Measurements from ENCODE around the gene DGKH.
"Not testable (repeated sequence)": the region's sequence is repeated elsewhere in the genome, so short reads cannot be mapped to it uniquely, and the experiment has no call there.

DGKH gene

DNA sequence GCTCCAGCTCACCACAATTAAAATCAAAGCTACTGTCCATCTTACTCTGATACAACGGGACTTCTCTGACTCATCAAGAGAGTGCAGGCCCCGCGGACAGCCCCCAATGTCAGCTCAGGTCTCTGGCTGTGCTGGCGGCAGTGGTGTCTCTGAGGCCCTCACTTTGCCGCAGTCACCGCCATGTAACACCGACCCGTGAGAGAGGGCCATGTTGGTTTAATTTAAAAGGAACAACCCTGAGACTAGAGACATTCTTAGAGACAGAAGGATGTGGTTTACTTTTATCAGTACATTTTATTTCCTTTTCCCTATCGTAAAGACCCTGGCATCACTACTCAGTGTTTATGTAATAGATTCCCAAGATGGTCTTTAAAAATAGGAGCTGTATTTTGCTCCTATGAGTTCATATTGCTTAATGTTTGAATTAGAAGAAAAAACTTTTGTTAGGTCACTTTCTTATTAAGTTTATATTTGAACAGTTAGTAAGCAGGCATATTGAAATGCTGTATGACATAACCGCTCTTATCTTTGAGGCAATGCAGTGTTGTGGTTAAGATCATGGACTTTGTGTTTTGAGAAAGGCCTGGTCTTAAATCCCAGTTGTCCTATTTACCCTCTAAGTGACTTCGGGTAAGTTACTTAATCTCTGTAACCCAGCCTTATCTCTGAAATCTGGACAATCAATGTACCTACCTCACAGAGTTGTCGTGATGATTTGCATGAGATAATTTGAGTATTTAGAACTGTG, 23.4 kb downstream of the DGKH start:
- no peak for DNase-seq (ENCODE audit: low spot score)

DNA sequence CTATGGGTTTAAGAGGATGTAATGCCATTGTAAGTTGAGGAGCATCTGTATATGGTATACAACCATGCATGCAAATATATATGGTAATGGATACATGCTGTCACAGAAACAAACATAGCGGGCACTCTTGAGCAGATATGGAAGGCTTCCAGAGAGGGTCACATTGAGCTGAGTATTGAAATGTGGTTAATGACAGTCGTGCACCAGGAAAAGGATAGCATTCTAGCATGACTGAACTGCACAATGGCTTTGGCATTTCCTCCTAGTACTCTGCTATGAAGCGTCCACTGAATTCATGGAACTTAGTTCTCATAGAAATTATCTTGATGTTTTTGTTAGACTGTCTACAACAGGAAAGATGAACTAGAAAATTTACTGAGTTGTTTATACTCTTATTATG, 25.2 kb downstream of the DGKH start:
- peak; percentile 23 for DNase-seq (ENCODE audit: low spot score)

DNA sequence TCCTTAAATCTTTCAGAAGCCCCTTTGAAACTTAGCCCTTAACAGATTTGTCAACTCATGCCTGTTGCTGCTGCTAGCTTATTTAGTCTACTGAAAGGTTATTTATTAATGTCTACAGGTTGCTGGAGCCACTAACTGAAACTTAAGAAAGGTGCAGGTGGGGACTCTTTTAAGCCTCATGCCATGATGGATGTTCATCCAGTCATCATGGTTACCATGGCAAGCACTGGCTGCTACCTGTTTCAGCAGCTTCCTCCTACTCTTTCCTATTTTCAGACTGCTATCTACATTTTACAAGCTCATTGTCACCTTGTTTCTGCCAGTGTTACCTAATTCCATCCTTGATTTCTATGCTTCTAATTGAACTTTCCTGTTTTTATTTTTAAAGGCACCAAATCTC, 27.1 kb downstream of the DGKH start:
- DNase-seq (ENCODE audit: low spot score): peak; percentile 29

DNA sequence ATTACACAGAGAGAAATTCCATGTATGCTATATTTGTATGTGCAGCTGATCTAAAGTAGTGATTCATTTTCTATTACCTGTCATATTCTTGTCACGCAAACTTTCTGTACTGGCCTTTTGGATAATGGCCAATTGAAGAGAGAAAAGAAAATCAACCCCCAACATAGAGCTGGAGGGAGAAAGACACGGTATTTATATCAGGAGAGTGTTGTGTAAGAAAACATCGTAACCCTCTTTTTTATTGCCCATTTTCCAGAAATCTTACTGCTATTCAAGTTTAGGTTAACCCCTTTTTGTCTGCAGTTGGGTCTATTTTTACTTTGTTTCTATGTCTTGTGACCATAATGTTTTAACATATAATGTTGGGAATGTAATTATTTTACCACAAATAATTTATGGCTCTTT, 27.9 kb downstream of the DGKH start:
- no peak for DNase-seq (ENCODE audit: low spot score)

DNA sequence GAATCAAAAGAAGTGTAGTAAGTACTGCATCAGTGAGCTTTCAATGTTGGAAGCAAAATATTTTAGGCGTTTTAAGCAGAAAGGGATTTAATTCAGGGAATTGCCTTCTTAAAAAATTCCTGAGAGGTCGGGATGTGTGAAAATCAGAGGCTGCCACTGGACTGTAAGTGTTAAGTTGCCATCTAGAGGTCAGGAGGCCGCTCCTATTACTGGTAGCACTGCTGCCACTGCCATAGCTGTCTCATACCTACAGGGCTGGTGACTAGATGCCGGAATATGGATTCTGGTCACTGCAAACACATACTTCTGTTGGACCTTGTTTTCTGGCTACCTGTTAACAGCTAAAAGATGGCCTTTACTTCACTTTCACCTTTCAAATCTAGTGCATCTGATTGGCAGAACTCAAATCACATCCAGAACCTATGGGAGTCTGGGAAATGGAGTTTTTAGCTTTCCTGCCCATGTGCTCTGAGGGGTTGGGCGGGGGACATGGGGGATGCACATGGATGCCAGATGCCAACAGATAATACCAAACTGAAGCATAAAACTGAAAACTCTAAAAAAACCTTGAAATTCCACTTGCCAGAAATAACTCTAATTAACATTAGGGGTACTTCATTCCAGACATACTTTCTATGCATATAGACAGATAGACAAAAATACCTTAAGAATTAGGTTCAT, 29.8 kb downstream of the DGKH start:
- DNase-seq (ENCODE audit: low spot score): no peak

DNA sequence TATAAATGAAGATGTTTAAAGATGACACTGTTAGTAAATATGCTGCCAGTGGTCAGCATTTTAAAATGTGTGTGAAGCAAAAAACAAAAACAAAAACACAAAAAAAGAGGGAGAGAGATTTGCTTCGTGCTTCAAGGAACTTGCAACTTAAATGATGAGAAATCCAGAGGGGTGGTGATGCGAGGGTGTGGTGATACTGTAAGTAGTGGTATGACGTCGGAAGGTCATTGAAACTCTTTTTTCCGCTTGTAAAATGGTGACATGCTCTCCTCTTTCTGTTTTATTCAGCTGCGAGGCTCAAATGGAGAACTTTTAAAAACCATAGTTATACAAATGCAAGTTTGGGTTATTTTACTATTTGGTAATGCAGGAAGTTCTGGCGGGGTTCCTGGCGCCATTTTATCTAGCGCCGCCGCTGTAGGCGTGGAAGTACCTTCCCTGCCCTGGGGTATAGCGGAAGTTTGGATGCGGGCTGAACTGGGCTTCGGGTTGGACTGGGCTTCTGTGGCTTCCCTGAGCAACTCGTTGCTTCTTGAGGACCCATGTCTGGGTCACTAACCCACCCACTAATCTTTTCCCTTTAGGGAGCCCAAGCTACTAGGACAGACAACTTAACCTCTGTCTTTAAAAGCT, 34.8 kb downstream of the DGKH start:
- no peak for DNase-seq (ENCODE audit: low spot score)

DNA sequence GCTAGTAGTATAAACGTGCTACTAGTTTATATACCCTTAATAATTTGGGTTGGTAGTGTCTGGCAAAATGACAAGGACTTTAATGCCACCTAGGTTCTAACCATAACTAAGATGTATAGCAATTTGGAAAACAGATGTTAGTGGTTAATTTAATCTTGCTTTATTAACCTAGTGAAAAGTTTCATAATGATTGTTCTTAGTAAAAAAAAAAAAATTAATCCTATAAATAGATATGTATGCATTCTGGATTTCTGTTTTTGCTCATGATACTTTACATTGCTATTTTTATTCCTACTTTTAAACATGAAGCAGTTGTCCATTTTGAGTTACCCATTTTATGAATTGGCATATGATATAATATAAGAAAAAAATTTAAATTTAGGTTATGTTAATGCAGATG, 36.3 kb downstream of the DGKH start:
- no peak for DNase-seq (ENCODE audit: low spot score)

DNA sequence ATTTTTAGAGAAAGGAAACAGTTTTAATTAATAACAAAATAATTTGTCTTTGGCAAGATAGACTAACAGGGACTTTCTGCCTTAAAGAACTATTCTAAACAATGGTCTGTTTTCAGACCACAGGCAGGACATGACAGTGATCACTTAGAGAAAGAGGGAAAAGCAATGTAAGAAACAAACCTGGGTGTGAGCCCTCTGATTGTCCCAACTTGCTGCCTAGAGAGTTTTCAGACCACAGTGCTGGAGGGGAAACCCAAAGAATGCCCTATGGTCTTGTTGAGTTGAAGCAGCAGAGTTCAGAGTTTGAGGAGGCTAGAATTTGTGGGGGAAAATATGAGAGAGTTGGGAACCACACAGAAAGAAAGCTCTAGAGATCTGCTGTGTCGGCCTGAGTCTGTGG, 38.1 kb downstream of the DGKH start:
- no peak for DNase-seq (ENCODE audit: low spot score)

DNA sequence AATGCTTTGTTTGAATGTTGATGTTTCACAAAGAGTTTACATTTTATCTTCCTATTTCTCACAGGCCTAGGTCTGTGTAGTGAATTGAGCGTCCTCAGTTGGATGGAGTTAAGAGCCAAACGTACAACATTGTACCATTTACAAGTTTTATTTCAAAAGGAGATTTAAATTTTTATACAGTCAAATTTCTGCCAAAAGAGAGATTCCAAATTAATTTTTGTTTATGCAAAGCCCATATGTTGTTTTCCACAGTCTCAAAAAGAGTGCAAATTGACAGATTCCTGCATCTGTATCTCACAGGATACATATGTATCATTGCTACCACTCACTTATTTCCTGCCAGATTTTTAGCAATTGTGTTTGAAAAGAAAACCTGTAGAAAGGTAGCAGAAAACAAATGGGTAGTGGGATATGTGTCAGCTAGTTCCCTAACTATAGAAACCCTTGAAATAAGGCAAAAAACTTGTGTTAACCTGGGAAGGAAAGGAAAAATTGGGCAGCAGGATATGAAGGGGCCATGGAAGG, 46.1 kb downstream of the DGKH start:
- DNase-seq (ENCODE audit: low spot score): no peak

DNA sequence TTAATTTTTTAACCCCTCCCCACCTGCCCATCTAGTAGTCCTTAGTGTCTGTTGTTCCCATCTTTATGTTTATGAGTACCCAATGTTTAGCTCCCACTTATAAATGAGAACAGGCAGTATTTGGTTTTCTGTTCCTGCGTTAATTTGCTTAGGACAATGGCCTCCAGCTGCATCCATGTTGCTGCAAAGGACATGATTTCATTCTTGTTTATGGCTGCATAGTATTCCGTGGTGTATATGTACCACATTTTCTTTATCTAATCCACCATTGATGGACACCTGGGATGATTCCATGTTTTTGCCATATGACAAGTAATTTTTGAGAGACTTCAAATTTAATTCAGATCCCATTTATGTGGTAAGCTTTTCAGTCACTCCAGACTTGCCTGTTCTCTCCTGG, 47.8 kb downstream of the DGKH start:
- not testable (repeated sequence) for DNase-seq (ENCODE audit: low spot score)

DNA sequence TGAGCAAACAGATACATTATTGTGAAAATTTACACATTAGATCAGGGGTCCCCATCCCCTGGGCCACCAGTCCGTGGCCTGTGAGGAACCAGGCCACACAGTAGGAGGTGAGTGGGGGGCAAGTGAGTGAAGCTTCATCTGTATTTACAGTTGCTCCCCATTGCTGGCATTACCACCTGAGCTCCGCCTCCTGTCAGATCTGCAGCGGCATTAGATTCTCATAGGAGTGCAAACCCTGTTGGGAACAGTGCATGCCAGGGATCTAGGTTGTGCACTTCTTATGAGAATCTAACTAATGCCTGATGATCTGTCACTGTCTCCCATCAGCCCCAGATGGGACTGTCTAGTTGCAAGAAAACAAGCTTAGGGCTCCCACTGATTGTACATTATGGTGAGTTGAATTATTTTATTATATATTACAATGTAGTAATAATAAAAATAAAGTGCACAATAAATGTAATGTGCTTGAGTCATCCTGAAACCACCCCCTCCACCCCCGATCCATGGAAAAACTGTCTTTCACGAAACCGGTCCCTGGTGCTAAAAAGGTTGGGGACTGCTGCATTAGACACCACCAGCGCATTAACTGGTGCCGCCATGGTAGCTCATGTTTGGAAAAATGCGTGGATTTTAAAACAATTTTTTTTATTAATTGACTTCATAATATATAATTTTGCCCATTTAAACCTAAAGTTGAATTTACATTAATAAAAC, 51.7 kb downstream of the DGKH start:
- DNase-seq (ENCODE audit: low spot score): no peak

DNA sequence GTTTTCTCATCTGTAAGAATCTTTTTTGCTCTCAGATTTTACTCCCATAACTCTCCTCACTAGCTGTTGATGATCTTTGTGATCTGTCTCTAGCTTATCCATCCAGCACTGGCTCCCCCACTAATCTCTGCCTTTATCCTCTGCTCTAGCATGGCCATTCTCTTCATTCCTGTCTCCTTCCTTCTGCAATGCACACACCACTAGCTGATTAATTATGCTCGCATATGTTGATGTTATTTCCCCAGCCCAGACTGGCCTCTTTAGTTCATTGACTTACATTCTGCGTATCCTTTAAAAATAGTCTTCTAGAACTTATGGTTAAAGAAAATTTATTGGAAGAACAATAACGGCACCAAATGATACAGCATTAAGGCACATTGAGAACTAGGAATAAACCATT, 52.5 kb downstream of the DGKH start:
- no peak for DNase-seq (ENCODE audit: low spot score)

DNA sequence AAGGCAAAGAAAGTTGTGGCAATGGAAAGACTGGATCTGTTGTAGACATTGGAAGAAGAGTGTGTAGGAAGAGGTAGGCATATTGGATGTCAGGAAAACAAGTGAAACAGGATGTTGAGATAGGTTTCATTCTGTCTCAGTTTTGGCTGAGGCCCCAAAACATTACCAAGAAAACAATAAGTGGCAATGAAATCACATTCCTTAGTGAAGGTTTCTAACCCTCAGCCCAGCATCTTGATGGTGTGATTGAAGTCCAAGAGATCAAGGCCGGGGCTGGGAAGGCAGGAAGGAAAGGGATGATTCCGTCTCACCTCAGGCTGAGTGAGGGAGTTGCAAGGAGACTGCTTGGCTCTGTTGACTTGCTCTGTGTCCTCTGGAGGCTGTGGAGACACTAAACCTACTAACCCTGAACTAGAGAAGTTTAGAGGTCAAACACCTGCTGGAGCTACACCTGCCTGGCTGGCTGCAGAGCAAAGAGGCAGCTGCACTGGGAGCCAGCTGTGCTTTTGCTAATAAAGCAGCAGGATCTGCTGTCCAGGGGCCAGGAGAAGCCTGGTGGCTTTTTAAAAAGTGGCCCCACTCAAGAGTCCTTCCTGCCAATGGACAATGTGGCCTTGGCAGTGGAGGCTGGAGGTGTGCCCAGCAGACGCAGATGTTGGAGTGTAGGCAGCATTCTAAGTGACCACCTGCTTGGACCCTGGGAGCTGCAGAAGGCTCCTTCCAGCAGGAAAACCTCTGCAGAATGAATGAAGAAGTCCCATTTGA, 53.6 kb downstream of the DGKH start:
- DNase-seq (ENCODE audit: low spot score): peak; percentile 29

DNA sequence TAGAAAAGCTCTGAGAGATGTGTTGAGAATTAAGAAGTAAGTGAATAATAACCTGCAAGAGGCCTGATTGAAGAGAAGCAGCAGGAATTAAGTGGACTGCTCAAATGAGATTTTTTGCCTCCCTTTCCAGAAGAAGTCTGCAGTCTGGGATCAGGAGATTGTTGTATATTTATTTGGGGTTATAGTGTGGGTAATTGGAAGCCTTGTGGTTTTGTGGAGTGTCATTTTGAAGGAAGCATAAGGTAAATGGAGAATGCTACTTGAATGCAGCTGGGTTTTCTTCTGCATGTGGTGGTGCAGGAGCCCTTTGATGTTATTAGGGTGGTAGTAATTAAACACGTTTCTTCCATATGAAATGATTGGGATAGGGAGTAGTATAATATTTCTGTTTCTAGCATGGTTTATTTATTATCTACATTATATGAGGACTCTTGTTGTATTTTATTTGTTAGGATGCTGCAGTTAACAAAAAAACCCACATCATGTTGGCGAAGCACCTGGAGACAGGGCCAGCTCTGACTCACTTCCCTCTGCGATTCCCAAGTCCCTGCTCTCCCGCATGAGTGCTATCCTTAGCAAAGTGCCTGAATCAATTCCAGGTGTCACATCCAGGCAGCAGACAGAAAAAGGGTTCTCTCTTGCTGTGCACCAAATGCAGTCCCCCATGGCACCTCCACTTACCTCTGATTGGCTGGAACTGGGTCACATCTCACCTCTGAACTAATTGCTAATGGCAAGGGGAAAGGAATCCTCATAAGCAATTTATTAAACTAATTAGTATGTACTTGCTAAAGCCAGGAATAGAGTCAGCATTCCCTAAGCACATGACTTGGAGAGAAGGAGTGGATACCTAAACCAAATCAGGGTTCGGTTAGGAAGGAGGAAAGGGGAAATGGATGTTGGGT, 54.8 kb downstream of the DGKH start:
- DNase-seq (ENCODE audit: low spot score): peak; percentile 77

DNA sequence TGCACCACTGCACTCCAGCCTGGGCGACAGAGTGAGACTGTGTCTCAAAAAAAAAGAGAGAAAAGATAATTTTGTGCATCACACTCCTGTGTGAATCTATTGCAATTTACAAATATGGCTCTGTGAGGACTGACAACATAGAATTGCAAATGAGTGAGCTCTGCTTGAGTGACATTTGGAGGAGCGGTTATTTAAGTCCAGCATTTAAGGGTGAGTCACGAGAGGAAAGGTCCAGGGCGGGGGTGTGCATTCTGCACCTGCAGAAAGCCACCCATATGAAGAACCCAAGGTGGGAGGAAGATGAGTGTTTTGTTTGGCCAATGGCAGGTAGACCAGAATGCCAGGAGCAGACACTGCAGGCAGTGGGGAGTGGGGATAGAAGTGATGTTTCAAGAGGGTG, 58.5 kb downstream of the DGKH start:
- DNase-seq (ENCODE audit: low spot score): peak; percentile 82

DNA sequence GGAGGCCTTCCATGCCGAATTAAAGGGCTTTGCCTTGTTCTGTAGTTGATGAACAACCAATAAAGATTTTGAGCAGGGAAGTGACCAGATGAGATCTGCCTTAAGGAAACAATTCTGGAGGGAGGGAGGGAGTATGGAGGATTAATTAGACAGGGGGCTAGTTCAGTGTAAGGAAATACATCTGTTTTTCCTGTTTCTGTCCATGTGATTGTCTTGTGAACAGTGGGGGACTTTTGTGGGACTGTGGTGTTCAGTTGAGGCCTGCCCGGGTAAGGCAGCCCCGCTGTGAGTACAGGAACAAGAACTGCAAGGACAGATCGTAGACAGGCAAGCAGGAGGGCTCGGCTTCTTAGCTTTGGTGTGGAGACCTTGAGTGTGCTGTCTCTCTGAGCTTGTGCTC, 59.0 kb downstream of the DGKH start:
- DNase-seq (ENCODE audit: low spot score): no peak

DNA sequence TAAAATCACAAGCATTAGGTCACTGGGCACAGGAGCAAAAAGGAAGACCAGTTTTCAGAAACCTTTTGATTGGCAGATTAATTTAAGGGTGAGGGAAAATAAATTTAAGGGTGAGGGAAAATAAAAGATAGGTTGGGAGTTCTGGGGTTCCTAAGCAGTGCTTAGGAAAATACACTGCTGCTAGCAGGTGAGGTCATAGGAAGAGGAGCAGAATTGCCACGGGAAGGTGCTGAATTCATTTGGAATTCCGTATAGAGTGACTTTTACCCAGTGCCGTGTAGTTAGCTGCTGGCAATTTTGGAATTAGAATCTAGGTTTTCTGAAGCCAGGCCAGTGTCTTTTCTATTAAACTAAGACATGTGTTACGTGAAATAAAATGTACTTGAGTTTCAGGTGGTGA, 59.8 kb downstream of the DGKH start:
- DNase-seq (ENCODE audit: low spot score): no peak

DNA sequence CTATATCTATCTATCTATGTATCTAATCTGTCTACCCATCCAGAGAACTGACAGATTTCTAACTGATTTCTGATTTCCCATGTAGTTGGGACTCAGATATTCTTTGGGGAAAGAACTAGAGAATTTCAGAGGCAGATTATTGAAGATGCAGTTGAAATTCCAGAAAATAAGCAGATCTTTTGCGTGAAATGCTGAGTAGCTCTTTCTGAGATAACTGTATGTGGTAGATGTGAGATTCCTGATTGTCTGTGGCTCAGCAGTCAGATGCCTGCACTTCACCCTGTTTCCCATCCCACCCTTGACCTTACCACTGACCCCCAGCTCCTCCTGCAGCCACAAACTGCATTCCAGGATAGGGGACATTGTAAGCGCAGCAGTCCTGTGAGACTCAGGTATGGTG, 61.5 kb downstream of the DGKH start:
- no peak for DNase-seq (ENCODE audit: low spot score)

DNA sequence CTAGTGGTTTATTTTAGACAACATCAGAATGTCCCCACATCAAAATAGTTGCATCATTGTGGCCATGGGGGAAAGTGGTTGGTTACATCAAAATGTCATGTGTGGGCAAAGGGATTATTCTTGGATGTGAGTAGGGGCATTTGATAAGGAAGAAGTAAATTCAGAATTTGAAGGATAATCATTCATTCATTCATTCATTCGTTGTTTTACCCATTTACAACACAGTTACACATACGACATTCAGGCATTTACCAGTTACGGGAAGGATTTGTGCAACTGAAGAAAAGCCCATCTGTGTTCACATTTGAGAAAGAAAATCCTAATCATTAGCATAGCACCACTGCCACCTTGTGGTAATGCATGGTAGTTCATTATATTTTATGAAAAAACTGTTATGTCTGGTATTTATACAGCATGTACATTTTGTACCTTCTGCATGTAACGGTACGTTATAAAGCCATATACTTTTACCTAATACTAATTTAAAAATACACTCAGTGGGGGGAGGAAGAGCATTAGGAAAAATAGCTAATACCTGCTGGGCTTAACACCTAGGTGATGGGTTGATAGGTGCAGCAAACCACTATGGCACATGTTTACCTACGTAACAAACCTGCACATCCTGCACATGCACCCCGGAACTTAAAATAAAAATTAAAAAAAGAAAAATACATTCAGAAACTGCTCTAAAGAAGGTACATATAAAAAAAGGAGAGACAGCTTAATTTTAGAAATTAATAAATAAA, 62.1 kb downstream of the DGKH start:
- DNase-seq (ENCODE audit: low spot score): peak; percentile 82

DNA sequence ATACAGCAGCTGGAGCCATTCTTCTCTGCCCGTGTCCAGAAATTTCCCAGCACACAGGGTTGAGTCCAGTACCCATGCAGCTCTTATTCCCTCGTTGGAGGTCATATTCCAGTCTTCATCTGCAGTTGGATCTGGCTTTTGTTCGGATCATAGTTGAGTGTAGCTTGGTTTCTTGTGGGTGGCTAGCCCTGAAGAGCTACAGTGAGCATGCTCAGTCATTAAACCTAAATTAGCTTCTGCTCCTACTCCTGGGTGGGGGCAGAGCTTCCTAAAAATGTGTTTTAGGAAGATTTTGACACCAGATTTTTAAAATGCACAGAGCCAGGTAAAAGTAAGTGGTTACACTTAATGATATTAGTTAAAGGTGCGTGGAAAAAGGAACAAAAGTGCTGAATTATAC, 64.4 kb downstream of the DGKH start:
- no peak for DNase-seq (ENCODE audit: low spot score)
